ENCODE results near the gene GABPB1.

DNA sequence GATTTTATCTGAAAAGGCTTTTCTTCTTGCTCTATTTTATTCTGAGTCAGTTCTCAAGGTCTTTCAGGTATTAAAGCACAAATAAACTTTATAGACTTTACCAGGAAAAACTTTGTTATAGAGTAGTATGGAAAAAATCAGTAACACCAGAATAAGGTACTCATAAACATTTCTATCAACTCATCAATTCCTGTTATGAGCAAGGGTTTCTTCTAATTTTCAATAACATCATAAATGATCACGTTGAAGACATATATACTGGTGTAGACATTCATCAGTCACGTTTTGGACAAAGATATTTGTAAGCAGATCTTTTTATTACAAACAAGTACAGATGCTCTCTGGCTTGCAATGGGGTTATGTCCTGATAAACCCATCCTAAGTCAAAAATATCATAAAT is 79.9 kb downstream of the GABPB1 start:
- TF ChIP-seq AGO1 (IDR thresholded peaks at IDR 0.05; ENCODE audit: low read depth, low read length, poor library complexity, severe bottlenecking) (no peak), EZH2 (conservative IDR thresholded peaks at IDR 0.05; ENCODE audit: low read depth, low read length) (no peak), RCOR2 (CRISPR knock-in tag; IDR thresholded peaks at IDR 0.05) (no peak), HIVEP1 (CRISPR knock-in tag; IDR thresholded peaks at IDR 0.05) (no peak), FOXM1 (CRISPR knock-in tag; IDR thresholded peaks at IDR 0.05) (no peak), GPN1 (CRISPR knock-in tag; IDR thresholded peaks at IDR 0.05; ENCODE audit: borderline replicate concordance) (no peak), MXD4 (CRISPR knock-in tag; IDR thresholded peaks at IDR 0.05) (no peak), ZNF329 (CRISPR knock-in tag; IDR thresholded peaks at IDR 0.05; ENCODE audit: low read depth) (no peak)

All from HepG2 (cell line).